HepG2 (cell line): ENCODE data around the gene GINS2. TPM values are rescaled to one million over a fixed set of nuclear protein-coding genes. Genes with fewer than 3 reads are reported as not detected.

ENCODE experiments used
- ATF4 ChIP-seq, 2 experiments: fragments of 450-650 bp in 1 of 2; sonication (generic) in 1 of 2; formaldehyde crosslinking; IDR thresholded peaks; 2 replicates each; pipeline versions ENCODE4 v1.5.0 to v1.8.0; 2020 to 2022; ENCODE audit warnings: mild to moderate bottlenecking in 1 of 2, missing genetic modification reagents in 1 of 2
- ATF7-NPFF ChIP-seq: sonication (generic); formaldehyde crosslinking; IDR thresholded peaks from 2 replicates; pipeline ENCODE4 v1.8.1; 2023; ENCODE audit warnings: mild to moderate bottlenecking, low read depth, missing genetic modification reagents, moderate library complexity
- CERS6 ChIP-seq: sonication (generic); formaldehyde crosslinking; IDR thresholded peaks from 2 replicates; pipeline ENCODE4 v1.5.0; 2020; ENCODE audit warnings: missing genetic modification reagents
- ELF4 ChIP-seq: sonication (generic); formaldehyde crosslinking; IDR thresholded peaks from 2 replicates; pipeline ENCODE4 v1.5.0; 2020; ENCODE audit warnings: missing genetic modification reagents, mild to moderate bottlenecking, moderate library complexity, borderline replicate concordance
- FOXA1 ChIP-seq, 2 experiments: fragments of 450-650 bp in 1 of 2; sonication (generic) in 1 of 2; formaldehyde crosslinking in 1 of 2; IDR thresholded peaks; 2 replicates each; pipeline versions ENCODE4 v1.4.0 to v1.6.1; 2016 to 2020; ENCODE audit warnings: missing genetic modification reagents in 1 of 2
- HDAC2 ChIP-seq: sonication (generic); formaldehyde crosslinking; IDR thresholded peaks from 2 replicates; pipeline ENCODE4 v1.4.0; 2020; ENCODE audit warnings: missing genetic modification reagents
- JUNB ChIP-seq: sonication (generic); formaldehyde crosslinking; IDR thresholded peaks from 2 replicates; pipeline ENCODE4 v1.8.0; 2022; ENCODE audit warnings: missing genetic modification reagents, mild to moderate bottlenecking, borderline replicate concordance
- KLF9 ChIP-seq: IDR thresholded peaks from 2 replicates; pipeline ENCODE4 v1.6.1; 2016; ENCODE audit warnings: low read depth
- POLR2AphosphoS5 ChIP-seq: IDR thresholded peaks from 2 replicates; pipeline ENCODE4 v1.6.1; 2012; ENCODE audit warnings: low read depth, low read length
- ZBTB38 ChIP-seq: sonication (generic); formaldehyde crosslinking; IDR thresholded peaks from 2 replicates; pipeline ENCODE4 v1.5.1; 2020; ENCODE audit warnings: mild to moderate bottlenecking, missing genetic modification reagents
- ZKSCAN8 ChIP-seq: IDR thresholded peaks from 2 replicates; pipeline ENCODE4 v1.6.1; 2016; ENCODE audit warnings: borderline replicate concordance, missing genetic modification reagents, missing compliant biosample characterization
- ZNF281 ChIP-seq: sonication (generic); formaldehyde crosslinking; IDR thresholded peaks from 2 replicates; pipeline ENCODE4 v1.4.0; 2020; ENCODE audit warnings: missing genetic modification reagents, borderline replicate concordance
- ZNF33B ChIP-seq: sonication (generic); formaldehyde crosslinking; IDR thresholded peaks from 2 replicates; pipeline ENCODE4 v1.5.1; 2020; ENCODE audit warnings: mild to moderate bottlenecking, missing genetic modification reagents
- ZNF367 ChIP-seq: sonication (generic); formaldehyde crosslinking; IDR thresholded peaks from 2 replicates; pipeline ENCODE4 v1.4.0; 2020; ENCODE audit warnings: missing genetic modification reagents, borderline replicate concordance
- ZNF557 ChIP-seq: sonication (generic); formaldehyde crosslinking; IDR thresholded peaks from 2 replicates; pipeline ENCODE4 v1.4.0; 2020; ENCODE audit warnings: missing genetic modification reagents
- ZNF569 ChIP-seq: sonication (generic); formaldehyde crosslinking; IDR thresholded peaks from 2 replicates; pipeline ENCODE4 v1.5.0; 2020; ENCODE audit warnings: mild to moderate bottlenecking, missing genetic modification reagents, moderate library complexity, borderline replicate concordance
- ZNF609 ChIP-seq: sonication (generic); formaldehyde crosslinking; IDR thresholded peaks from 2 replicates; pipeline ENCODE4 v1.4.0; 2020; ENCODE audit warnings: mild to moderate bottlenecking, missing genetic modification reagents, borderline replicate concordance
- ZNF7 ChIP-seq: IDR thresholded peaks from 2 replicates; pipeline ENCODE4 v1.6.1; 2016; ENCODE audit warnings: missing biosample characterization, missing genetic modification reagents
- ZNF777 ChIP-seq: sonication (generic); formaldehyde crosslinking; IDR thresholded peaks from 2 replicates; pipeline ENCODE4 v1.4.0; 2020; ENCODE audit warnings: missing genetic modification reagents
- ZNF878 ChIP-seq: sonication (generic); formaldehyde crosslinking; IDR thresholded peaks from 2 replicates; pipeline ENCODE4 v1.8.1; 2023; ENCODE audit warnings: mild to moderate bottlenecking, missing genetic modification reagents, moderate library complexity
- polyA plus RNA-seq, 8 experiments: library from polyadenylated mRNA; depleted of rRNA in 3 of 8; stranded (reverse) in 7 of 8; unstranded in 1 of 8; fragments of >200 nt; fragmentation: Illumina TruSeq in 4 of 8; extraction: Trizol in 4 of 8; gene quantifications; 2 replicates each; pipeline versions ENCODE4 v1.2.1 to v1.2.3, GENCODE V29; 2011 to 2016; ENCODE audit warnings: low read depth in 4 of 8, missing spikeins in 1 of 8, mixed read lengths in 1 of 8; ENCODE audit not compliant: insufficient read depth in 1 of 8
- total RNA-seq, 5 experiments: library from RNA; depleted of rRNA; stranded (reverse); fragments of >200 nt; fragmentation: Illumina TruSeq; extraction: Trizol; gene quantifications; 2 replicates each; pipeline ENCODE4 v1.2.3, GENCODE V29; 2016; ENCODE audit warnings: low read depth in 1 of 5

GINS2 gene
- total and polyA plus RNA-seq, 2 of the 13 experiments (the other 11 are each of a cell fraction or from before 2014, with no cell fraction given): 10.6 to 48.3 TPM

DNA sequence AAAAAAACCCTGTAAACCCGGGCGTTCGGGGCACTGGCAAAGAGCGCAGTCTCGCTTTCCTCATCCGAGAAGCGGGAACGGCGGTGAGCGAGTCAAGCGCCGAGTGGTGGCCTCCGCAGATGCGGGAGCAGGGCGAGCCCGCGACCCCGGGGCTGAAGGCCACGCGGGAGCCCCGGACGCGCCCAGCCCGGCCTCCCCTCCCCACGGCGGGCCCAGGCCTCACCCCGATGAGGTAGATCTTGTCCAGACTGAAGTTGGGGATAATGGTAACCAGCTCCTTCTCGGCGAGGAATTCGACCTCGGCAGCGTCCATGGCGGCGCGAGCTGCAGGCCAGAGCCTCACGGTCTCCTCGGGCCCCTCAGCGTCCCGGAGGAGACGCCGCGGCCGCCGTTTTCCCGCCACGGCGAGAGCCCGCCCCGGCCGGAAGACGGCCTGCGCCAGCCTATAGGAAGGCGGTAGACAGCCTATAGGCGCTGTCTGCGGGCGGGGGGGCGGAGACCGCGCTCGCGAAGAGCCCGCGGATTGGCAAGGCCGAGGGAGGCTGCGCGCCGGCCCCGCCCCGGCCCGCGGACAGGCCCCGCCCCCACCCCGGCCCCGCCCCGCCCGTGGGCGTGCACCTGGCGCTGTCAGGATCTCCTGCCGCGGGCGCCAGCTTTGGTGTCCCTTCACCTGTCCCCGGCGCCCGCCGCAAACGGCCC, at the start of gene GINS2 (continued):
- TF ChIP-seq ATF7-NPFF (peak; percentile 75), POLR2AphosphoS5 (peak; percentile 52; the same call in 1 of the 2 replicates), JUNB (CRISPR knock-in tag) (no peak), ATF4 (CRISPR knock-in tag; IDR thresholded peaks at IDR 0.05) (no peak), HDAC2 (CRISPR knock-in tag) (peak; percentile 65; the same call in 1 of the 2 replicates), ZKSCAN8 (no peak), ZNF777 (CRISPR knock-in tag) (no peak; the same call in 1 of the 2 replicates), ZNF33B (CRISPR knock-in tag) (peak; percentile 48; the same call in 1 of the 2 replicates), ZNF878 (CRISPR knock-in tag) (peak; percentile 85; the same call in 1 of the 2 replicates), ZNF367 (CRISPR knock-in tag) (peak; percentile 89; the same call in 1 of the 2 replicates), CERS6 (CRISPR knock-in tag) (peak; percentile 81; the same call in 1 of the 2 replicates), ZNF281 (CRISPR knock-in tag) (no peak), FOXA1 (IDR thresholded peaks at IDR 0.05) (no peak), FOXA1 (CRISPR knock-in tag; IDR thresholded peaks at IDR 0.05) (no peak), KLF9 (no peak), ELF4 (CRISPR knock-in tag) (no peak), ZBTB38 (CRISPR knock-in tag) (peak; percentile 58; the same call in 1 of the 2 replicates), ZNF557 (CRISPR knock-in tag) (0 out of 2 replicates have a peak, but pooled peaks have one; percentile 83), ZNF609 (CRISPR knock-in tag) (0 out of 2 replicates have a peak, but pooled peaks have one; percentile 39), ZNF7 (CRISPR knock-in tag) (no peak), ZNF569 (CRISPR knock-in tag) (no peak)
